GM12878 (cell line): Measurements from ENCODE around the gene CPEB3. TPM values are rescaled to one million over a fixed set of nuclear protein-coding genes. Genes with fewer than 3 reads are reported as not detected.
A peak's percentile ranks its signal among the peaks of the same experiment; 100 is the strongest.

Source experiments
- ATAC-seq: fragments of 200-7000 bp; cut with Tn5 transposase; 3 replicates; pipeline ENCODE4 v1.9.1; 2020; ENCODE audit warnings: mild to moderate bottlenecking, moderate library complexity
- BruUV-seq: library from RNA; stranded (reverse); fragments of 400-500 nt; replicated peaks from 2 replicates; lab custom pipeline; 2021; lab: Mats Ljungman, UMichigan
- CTCF ChIA-PET: fragments of 300-600 bp; sonication (Branson Sonifier 250); formaldehyde crosslinking; extraction: SDS; loops from one replicate; lab custom pipeline; 2021; ENCODE audit warnings: inconsistent platforms; lab: Yijun Ruan, JAX
- POLR2A ChIA-PET: fragments of 350-600 bp; formaldehyde crosslinking; extraction: SDS; loops from one replicate; lab custom pipeline; 2021; ENCODE audit warnings: inconsistent platforms; lab: Charles Lee
- RAD21 ChIA-PET: fragments of 300-600 bp; sonication (Branson Sonifier 250); formaldehyde crosslinking; loops from one replicate; lab custom pipeline; 2023; ENCODE audit warnings: antibody characterized with exemption; ENCODE audit not compliant: unreplicated experiment; lab: Charles Lee
- SMC1A ChIA-PET: fragments of 300-600 bp; sonication (Branson Sonifier 250); formaldehyde crosslinking; loops from one replicate; lab custom pipeline; 2023; ENCODE audit not compliant: unreplicated experiment, uncharacterized antibody; lab: Charles Lee
- DNase-seq: peaks from one replicate; pipeline ENCODE4 v3.0.0-alpha.2; 2011; ENCODE audit warnings: low read depth, low spot score
- FAIRE-seq: peaks from 3 replicates; lab custom pipeline; 2011; peaks lifted over from hg19 to GRCh38; lab: Jason Lieb, UNC
- H2AFZ ChIP-seq: 2 replicates; pipeline ENCODE4 v1.6.0; 2011; ENCODE audit warnings: low read depth, low read length, control low read depth; ENCODE audit not compliant: control insufficient read depth
- H3K27ac ChIP-seq: 2 replicates; pipeline ENCODE4 v1.5.1; 2011; ENCODE audit warnings: control low read depth; ENCODE audit not compliant: control insufficient read depth, insufficient read depth
- H3K27me3 ChIP-seq, 2 experiments: replicated peaks in 1 of 2; 2 replicates each; pipeline versions ENCODE4 v1.6.0 to v1.6.1; 2011; ENCODE audit warnings: low read length in 1 of 2; ENCODE audit not compliant: control insufficient read depth in 2 of 2, insufficient read depth in 2 of 2
- H3K36me3 ChIP-seq, 2 experiments: 2 replicates each; pipeline ENCODE4 v1.5.1; 2011; ENCODE audit warnings: low read length in 1 of 2; ENCODE audit not compliant: control insufficient read depth in 2 of 2, insufficient read depth in 2 of 2
- H3K4me1 ChIP-seq: 2 replicates; pipeline ENCODE4 v1.6.1; 2011; ENCODE audit warnings: mild to moderate bottlenecking, low read length, moderate library complexity, mixed read lengths; ENCODE audit not compliant: control insufficient read depth, insufficient read depth
- H3K4me2 ChIP-seq: 2 replicates; pipeline ENCODE4 v1.6.0; 2011; ENCODE audit warnings: control low read depth; ENCODE audit not compliant: control insufficient read depth, insufficient read depth
- H3K4me3 ChIP-seq: fragments of 200-600 bp; sonication (generic); 2 replicates; pipeline ENCODE4 v1.5.1; 2016
- H3K79me2 ChIP-seq: 2 replicates; pipeline ENCODE4 v1.6.0; 2011; ENCODE audit warnings: low read length; ENCODE audit not compliant: control insufficient read depth, insufficient read depth
- H3K9ac ChIP-seq: 2 replicates; pipeline ENCODE4 v1.8.0; 2011; ENCODE audit warnings: low read length, control low read depth, mixed read lengths; ENCODE audit not compliant: control insufficient read depth, insufficient read depth
- H3K9me3 ChIP-seq: replicated peaks from 3 replicates; pipeline ENCODE4 v1.5.1; 2011; ENCODE audit warnings: mild to moderate bottlenecking, low read length; ENCODE audit not compliant: control insufficient read depth, insufficient read depth
- H4K20me1 ChIP-seq: 2 replicates; pipeline ENCODE4 v1.6.0; 2011; ENCODE audit not compliant: control insufficient read depth, insufficient read depth
- ATF7 ChIP-seq: fragments of 450-650 bp; IDR thresholded peaks from 2 replicates; pipeline ENCODE4 v1.6.1; 2016; ENCODE audit warnings: low read depth, mild to moderate bottlenecking
- BACH1 ChIP-seq: fragments of 450-650 bp; IDR thresholded peaks from 2 replicates; pipeline ENCODE4 v1.6.1; 2017; ENCODE audit warnings: mild to moderate bottlenecking, borderline replicate concordance
- BCL11A ChIP-seq: IDR thresholded peaks from 2 replicates; pipeline ENCODE4 v1.6.1; 2011; ENCODE audit warnings: low read depth, low read length
- CBX3 ChIP-seq: fragments of 200-600 bp; sonication (generic); IDR thresholded peaks from 2 replicates; pipeline ENCODE4 v1.6.1; 2016; ENCODE audit warnings: low read depth, borderline replicate concordance
- CHD4 ChIP-seq: fragments of 200-600 bp; sonication (generic); IDR thresholded peaks from 2 replicates; pipeline ENCODE4 v1.6.1; 2016; ENCODE audit warnings: mild to moderate bottlenecking
- EGR1 ChIP-seq, 2 experiments: IDR thresholded peaks; 1 replicate in 1 of 2; 2 replicates in 1 of 2; pipeline ENCODE4 v1.6.1; 2011 to 2012; ENCODE audit warnings: low read depth in 2 of 2, low read length in 2 of 2, borderline replicate concordance in 1 of 2, mild to moderate bottlenecking in 1 of 2, moderate library complexity in 1 of 2
- FOXM1 ChIP-seq: IDR thresholded peaks from 2 replicates; pipeline ENCODE4 v1.6.1; 2012; ENCODE audit warnings: low read depth, mild to moderate bottlenecking, inconsistent platforms, low read length, moderate library complexity
- MEF2B ChIP-seq: fragments of 450-650 bp; IDR thresholded peaks from 2 replicates; pipeline ENCODE4 v1.6.1; 2018; ENCODE audit warnings: mild to moderate bottlenecking, moderate library complexity; ENCODE audit not compliant: partially characterized antibody, poor library complexity, severe bottlenecking
- MLLT1 ChIP-seq: fragments of 450-650 bp; IDR thresholded peaks from 2 replicates; pipeline ENCODE4 v1.6.1; 2016; ENCODE audit warnings: mild to moderate bottlenecking
- MTA2 ChIP-seq: fragments of 450-650 bp; IDR thresholded peaks from 2 replicates; pipeline ENCODE4 v1.6.1; 2016; ENCODE audit warnings: low read depth, mild to moderate bottlenecking, moderate library complexity
- MXI1 ChIP-seq: fragments of 150-350 bp; IDR thresholded peaks from 2 replicates; pipeline ENCODE4 v1.6.1; 2011; ENCODE audit warnings: low read depth, mild to moderate bottlenecking, inconsistent platforms, low read length, improper control_type of control experiment
- NKRF ChIP-seq: fragments of 450-650 bp; conservative IDR thresholded peaks from 2 replicates; pipeline ENCODE4 v1.6.1; 2017; ENCODE audit warnings: mild to moderate bottlenecking, moderate library complexity
- NR2C2 ChIP-seq: IDR thresholded peaks from 2 replicates; pipeline ENCODE4 v1.6.1; 2011; ENCODE audit warnings: borderline replicate concordance, low read depth; ENCODE audit not compliant: control insufficient read depth, insufficient read length
- NR2F1 ChIP-seq: fragments of 450-650 bp; conservative IDR thresholded peaks from 2 replicates; pipeline ENCODE4 v1.6.1; 2017; ENCODE audit warnings: mild to moderate bottlenecking
- PML ChIP-seq: IDR thresholded peaks from 2 replicates; pipeline ENCODE4 v1.6.1; 2012; ENCODE audit warnings: low read length, inconsistent platforms
- POLR2A ChIP-seq: IDR thresholded peaks from 2 replicates; pipeline ENCODE4 v1.6.1; 2011; ENCODE audit warnings: low read depth, mild to moderate bottlenecking, low read length
- POLR2AphosphoS2 ChIP-seq: IDR thresholded peaks from 2 replicates; pipeline ENCODE4 v1.6.1; 2011; ENCODE audit warnings: low read depth, mild to moderate bottlenecking, low read length, improper control_type of control experiment, moderate library complexity
- SPI1 ChIP-seq: IDR thresholded peaks from 2 replicates; pipeline ENCODE4 v1.6.1; 2011; ENCODE audit warnings: low read depth, mild to moderate bottlenecking, low read length, moderate library complexity, borderline replicate concordance; ENCODE audit not compliant: insufficient read depth
- TCF12 ChIP-seq: IDR thresholded peaks from 2 replicates; pipeline ENCODE4 v1.6.1; 2011; ENCODE audit warnings: low read depth, mild to moderate bottlenecking, low read length
- YBX1 ChIP-seq: fragments of 450-650 bp; IDR thresholded peaks from 2 replicates; pipeline ENCODE4 v1.6.1; 2016; ENCODE audit warnings: antibody characterized with exemption
- WGBS: methylation state at CpG from one replicate; pipeline ENCODE4 v1.1.6; 2016; ENCODE audit warnings: low lambda C conversion rate; ENCODE audit not compliant: insufficient replicate concordance, insufficient coverage; ENCODE audit errors: missing lambda C conversion rate; 5-methylcytosine and 5-hydroxymethylcytosine counted together
- in situ Hi-C: fragments of 300-500 bp; cut with MboI; formaldehyde crosslinking; loops from 9 replicates; pipeline ENCODE4 v1.14.3; 2018; ENCODE audit warnings: mixed read lengths
- intact Hi-C: fragments of 100-400 bp; cut with micrococcal nuclease; formaldehyde crosslinking; loops from one replicate; pipeline ENCODE4 v1.14.2; 2022; ENCODE audit not compliant: unreplicated experiment
- polyA plus RNA-seq, 11 experiments: library from polyadenylated mRNA; depleted of rRNA in 4 of 11; unstranded in 6 of 11; stranded (reverse) in 5 of 11; fragments of >200 nt; fragmentation: Nextera tagmentation in 4 of 11; fragmentation: Illumina TruSeq in 1 of 11; extraction: Ambion mirVana in 4 of 11; extraction: Trizol in 1 of 11; gene quantifications; 1 replicate in 1 of 11; 2 replicates in 10 of 11; pipeline versions ENCODE4 v1.2.1 to v1.2.3, GENCODE V29; 2011 to 2016; ENCODE audit warnings: inconsistent platforms in 2 of 11, missing spikeins in 2 of 11, low read depth in 1 of 11
- total RNA-seq, 4 experiments: library from RNA; depleted of rRNA in 3 of 4; stranded (reverse); fragments of >200 nt in 3 of 4; fragmentation: Illumina TruSeq in 1 of 4; extraction: Trizol in 1 of 4; gene quantifications; 2 replicates each; pipeline versions ENCODE4 v1.2.1 to v1.2.3, GENCODE V29; 2013 to 2021

CPEB3 gene
- total and polyA plus RNA-seq, 10 of the 15 experiments (the other 5 are each of a cell fraction or from before 2014, with no cell fraction given) = 0.50 to 2.3 (median 1.2) TPM

GRCh38 chr10:92290076-92290836 lies 622 bp downstream of the CPEB3 start:
- H3K36me3 ChIP-seq = no peaks in the 10 kb centered on the region; a peak in 1 of 4 replicates
- ChIA-PET SMC1A (interaction anchor here (0.7 to 6.4 kb wide), 22 partner anchors 8 to 203 kb away, joined by 3 to 80 read pairs (median 4); no protein-coding TSS in a partner anchor), CTCF (interaction anchor here (0.8 to 7.6 kb wide), 17 partner anchors 10 to 301 kb away, joined by 3 to 117 read pairs (median 6); no protein-coding TSS in a partner anchor), POLR2A (interaction anchor here (0.5 to 1.7 kb wide), 15 partner anchors 10 to 317 kb away, joined by 3 to 7 read pairs (median 4); no protein-coding TSS in a partner anchor), RAD21 (interaction anchor here (0.7 to 6.2 kb wide), 16 partner anchors 21 to 317 kb away, joined by 3 to 60 read pairs (median 6); no protein-coding TSS in a partner anchor)
- TF ChIP-seq NKRF = peak; percentile 14; the same call in 1 of the 2 replicates
- no peak for TF ChIP-seq FOXM1
- TF ChIP-seq MLLT1 = peak; percentile 30; the same call in 1 of the 2 replicates
- no peak for TF ChIP-seq PML
- 0 out of 2 replicates have a peak, but pooled peaks have one; percentile 17 for TF ChIP-seq BACH1
- TF ChIP-seq NR2F1 = no peak
- no peak for TF ChIP-seq CBX3
- no peak for TF ChIP-seq SPI1
- TF ChIP-seq MTA2 = 0 out of 2 replicates have a peak, but pooled peaks have one; percentile 18
- 0 out of 2 replicates have a peak, but pooled peaks have one; percentile 39 for TF ChIP-seq MXI1
- TF ChIP-seq YBX1 = no peak
- TF ChIP-seq POLR2AphosphoS2 = no peak
- no peak for TF ChIP-seq POLR2A
- 0 out of 2 replicates have a peak, but pooled peaks have one; percentile 32 for TF ChIP-seq BCL11A
- peak in 1 of 2 experiments; percentile 16; a peak in 1 of 3 replicates for TF ChIP-seq EGR1 (IDR thresholded peaks at IDR 0.05; ENCODE audit: borderline replicate concordance in 1 of 2, low read depth in 2 of 2, low read length in 2 of 2)
- no peak for TF ChIP-seq NR2C2
- TF ChIP-seq MEF2B = no peak
- no peak for TF ChIP-seq ATF7
- TF ChIP-seq TCF12 = no peak
- 0 out of 2 replicates have a peak, but pooled peaks have one; percentile 71 for TF ChIP-seq CHD4
- no peaks in the 10 kb centered on the region for H3K4me1 ChIP-seq
- ATAC-seq (peak; percentile 20), FAIRE-seq (peak; percentile 62), DNase-seq (no peak)
- peak overlapping the region; percentile 75 for H3K4me2 ChIP-seq
- H3K9me3 ChIP-seq = no peaks in the 10 kb centered on the region
- H4K20me1 ChIP-seq = no peaks in the 10 kb centered on the region
- H3K4me3 ChIP-seq = peak overlapping the region; percentile 96
- intact Hi-C loops (loop anchor here (2.0 to 5.0 kb wide), 4 partner anchors 49 to 302 kb away; partner anchors contain the start of gene KIF11), in situ Hi-C loops (loop anchor here (5.0 kb wide), 1 partner anchor 203 kb away; no protein-coding TSS in a partner anchor)
- peaks cover 36% of the 10 kb centered on the region for H3K79me2 ChIP-seq
- BruUV-seq = TSS peak; percentile 73
- H2AFZ ChIP-seq = peak overlapping the region; percentile 95
- peak overlapping the region; percentile 76 for H3K9ac ChIP-seq
- no peaks in the 10 kb centered on the region for H3K27me3 ChIP-seq
- WGBS = 1% methylated on average over 33 of the region's 33 CpGs
- peak overlapping the region; percentile 79 for H3K27ac ChIP-seq
